Measurements from ENCODE around the gene FRMD4A.

Gene FRMD4A

DNA sequence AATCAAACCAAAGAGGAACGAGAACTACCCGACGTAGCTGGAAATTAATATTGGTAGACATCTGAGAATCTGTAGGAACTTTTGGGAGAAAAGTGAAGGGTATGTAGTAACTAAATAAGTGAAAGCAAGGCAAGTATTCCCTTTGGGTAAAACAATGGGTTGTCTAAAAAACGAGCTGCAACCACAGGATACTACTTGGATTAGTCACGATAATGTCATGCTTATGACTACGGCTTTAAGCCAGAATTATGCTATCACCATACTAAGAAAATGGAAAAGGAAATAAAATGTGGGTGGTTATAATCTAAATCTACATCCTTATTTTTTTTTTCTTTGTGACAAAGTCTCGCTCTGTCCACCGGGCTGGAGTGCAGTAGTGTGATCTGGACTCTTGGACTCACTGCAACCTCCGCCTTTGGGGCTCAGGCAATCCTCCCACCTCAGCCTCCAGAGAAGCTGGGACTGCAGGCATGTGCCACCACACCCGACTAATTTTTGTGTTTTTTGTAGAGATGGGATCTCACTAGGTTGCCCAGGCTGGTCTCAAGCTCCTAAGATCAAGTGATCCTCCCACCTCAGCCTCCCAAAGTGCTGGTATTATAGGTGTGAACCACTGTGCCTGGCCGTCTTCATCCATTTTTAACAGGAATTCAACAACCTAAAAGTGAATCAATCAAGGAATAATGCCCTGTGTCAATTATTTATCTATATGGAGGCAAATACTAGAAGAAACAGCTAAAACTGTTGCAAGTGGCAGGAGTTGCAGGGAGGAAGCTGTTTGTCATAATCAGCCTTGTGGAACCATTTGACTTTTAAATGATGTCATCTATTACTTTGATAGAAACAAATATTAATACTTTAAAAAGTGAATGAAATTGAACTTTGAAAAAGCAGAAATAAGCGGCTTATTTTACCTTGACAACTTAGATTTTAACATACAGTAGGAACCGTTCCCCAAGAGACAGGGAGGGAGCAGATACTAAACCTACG lies 554.6 kb downstream of the FRMD4A start:
- H3K9ac ChIP-seq (ENCODE audit: low read length): no peak overlapping the region
- no peak overlapping the region for H3K27ac ChIP-seq (ENCODE audit: low read depth, low read length)
- no peaks in the 10 kb centered on the region for H4K20me1 ChIP-seq (ENCODE audit: low read depth, low read length)
- H3K27me3 ChIP-seq (ENCODE audit: low read length): no peaks in the 10 kb centered on the region
- no peaks in the 10 kb centered on the region for H3K36me3 ChIP-seq (ENCODE audit: low read length)
- H2AFZ ChIP-seq (ENCODE audit: low read depth, low read length, severe bottlenecking): no peak overlapping the region
- no peaks in the 10 kb centered on the region for H3K9me3 ChIP-seq (ENCODE audit: insufficient read depth, low read length)
- H3K4me2 ChIP-seq (ENCODE audit: low read depth, low read length, poor library complexity, severe bottlenecking): no peak overlapping the region
- H3K4me3 ChIP-seq (ENCODE audit: insufficient read depth, low read length, poor library complexity, severe bottlenecking): no peak overlapping the region
- H3F3A ChIP-seq (ENCODE audit: insufficient read depth): no peaks in the 10 kb centered on the region
- no peaks in the 10 kb centered on the region for H3K79me2 ChIP-seq (ENCODE audit: insufficient read depth, low read length)
- no peaks in the 10 kb centered on the region for H3K9me2 ChIP-seq (replicated peaks; ENCODE audit: insufficient read depth, low read length)
- TF ChIP-seq EZH2phosphoT487 (conservative IDR thresholded peaks at IDR 0.05; ENCODE audit: low read length): no peak
- TF ChIP-seq, protein P1, sequence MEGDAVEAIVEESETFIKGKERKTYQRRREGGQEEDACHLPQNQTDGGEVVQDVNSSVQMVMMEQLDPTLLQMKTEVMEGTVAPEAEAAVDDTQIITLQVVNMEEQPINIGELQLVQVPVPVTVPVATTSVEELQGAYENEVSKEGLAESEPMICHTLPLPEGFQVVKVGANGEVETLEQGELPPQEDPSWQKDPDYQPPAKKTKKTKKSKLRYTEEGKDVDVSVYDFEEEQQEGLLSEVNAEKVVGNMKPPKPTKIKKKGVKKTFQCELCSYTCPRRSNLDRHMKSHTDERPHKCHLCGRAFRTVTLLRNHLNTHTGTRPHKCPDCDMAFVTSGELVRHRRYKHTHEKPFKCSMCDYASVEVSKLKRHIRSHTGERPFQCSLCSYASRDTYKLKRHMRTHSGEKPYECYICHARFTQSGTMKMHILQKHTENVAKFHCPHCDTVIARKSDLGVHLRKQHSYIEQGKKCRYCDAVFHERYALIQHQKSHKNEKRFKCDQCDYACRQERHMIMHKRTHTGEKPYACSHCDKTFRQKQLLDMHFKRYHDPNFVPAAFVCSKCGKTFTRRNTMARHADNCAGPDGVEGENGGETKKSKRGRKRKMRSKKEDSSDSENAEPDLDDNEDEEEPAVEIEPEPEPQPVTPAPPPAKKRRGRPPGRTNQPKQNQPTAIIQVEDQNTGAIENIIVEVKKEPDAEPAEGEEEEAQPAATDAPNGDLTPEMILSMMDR (IDR thresholded peaks at IDR 0.05; ENCODE audit: insufficient read depth, low read length, poor library complexity, severe bottlenecking): no peak

DNA sequence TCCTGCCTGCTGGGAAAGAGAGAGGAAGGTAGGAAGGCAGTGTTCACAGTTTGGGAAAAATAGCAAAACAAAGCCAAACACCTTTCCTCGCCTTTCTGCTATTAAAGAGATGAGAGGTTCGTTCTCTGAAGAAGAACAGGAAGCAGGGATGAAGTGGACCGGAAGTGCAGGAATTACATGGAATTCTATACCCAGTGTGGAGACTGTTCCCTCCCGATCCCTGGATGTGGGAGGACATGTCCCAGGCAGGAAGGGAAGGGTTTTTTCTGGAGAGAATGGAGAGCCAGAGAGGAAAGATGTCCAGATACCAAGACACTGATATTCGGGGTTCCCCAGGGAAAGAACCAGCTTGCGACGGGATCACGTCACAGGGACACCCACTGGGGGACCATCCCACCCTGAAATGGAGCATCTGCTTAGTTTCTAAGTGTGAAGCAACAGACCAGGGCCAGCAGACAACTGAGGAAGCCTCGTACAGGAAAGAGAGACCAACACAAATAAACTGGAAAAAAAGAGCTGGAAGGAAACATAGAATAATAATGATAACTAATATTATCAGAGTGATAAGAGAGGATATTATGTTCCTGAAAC lies 556.3 kb downstream of the FRMD4A start:
- H3K27me3 ChIP-seq (ENCODE audit: low read length): no peaks in the 10 kb centered on the region
- H3K4me3 ChIP-seq (ENCODE audit: insufficient read depth, low read length, poor library complexity, severe bottlenecking): no peak overlapping the region
- no peaks in the 10 kb centered on the region for H4K20me1 ChIP-seq (ENCODE audit: low read depth, low read length)
- TF ChIP-seq, protein P1 (IDR thresholded peaks at IDR 0.05; ENCODE audit: insufficient read depth, low read length, poor library complexity, severe bottlenecking): no peak
- no peak for TF ChIP-seq EZH2phosphoT487 (conservative IDR thresholded peaks at IDR 0.05; ENCODE audit: low read length)
- H3K36me3 ChIP-seq (ENCODE audit: low read length): no peaks in the 10 kb centered on the region
- H3K79me2 ChIP-seq (ENCODE audit: insufficient read depth, low read length): no peaks in the 10 kb centered on the region
- H3K9ac ChIP-seq (ENCODE audit: low read length): no peak overlapping the region
- no peaks in the 10 kb centered on the region for H3K9me3 ChIP-seq (ENCODE audit: insufficient read depth, low read length)
- H3K4me2 ChIP-seq (ENCODE audit: low read depth, low read length, poor library complexity, severe bottlenecking): no peak overlapping the region
- H3K9me2 ChIP-seq (replicated peaks; ENCODE audit: insufficient read depth, low read length): no peaks in the 10 kb centered on the region
- no peaks in the 10 kb centered on the region for H3F3A ChIP-seq (ENCODE audit: insufficient read depth)
- H2AFZ ChIP-seq (ENCODE audit: low read depth, low read length, severe bottlenecking): no peak overlapping the region
- no peak overlapping the region for H3K27ac ChIP-seq (ENCODE audit: low read depth, low read length)

DNA sequence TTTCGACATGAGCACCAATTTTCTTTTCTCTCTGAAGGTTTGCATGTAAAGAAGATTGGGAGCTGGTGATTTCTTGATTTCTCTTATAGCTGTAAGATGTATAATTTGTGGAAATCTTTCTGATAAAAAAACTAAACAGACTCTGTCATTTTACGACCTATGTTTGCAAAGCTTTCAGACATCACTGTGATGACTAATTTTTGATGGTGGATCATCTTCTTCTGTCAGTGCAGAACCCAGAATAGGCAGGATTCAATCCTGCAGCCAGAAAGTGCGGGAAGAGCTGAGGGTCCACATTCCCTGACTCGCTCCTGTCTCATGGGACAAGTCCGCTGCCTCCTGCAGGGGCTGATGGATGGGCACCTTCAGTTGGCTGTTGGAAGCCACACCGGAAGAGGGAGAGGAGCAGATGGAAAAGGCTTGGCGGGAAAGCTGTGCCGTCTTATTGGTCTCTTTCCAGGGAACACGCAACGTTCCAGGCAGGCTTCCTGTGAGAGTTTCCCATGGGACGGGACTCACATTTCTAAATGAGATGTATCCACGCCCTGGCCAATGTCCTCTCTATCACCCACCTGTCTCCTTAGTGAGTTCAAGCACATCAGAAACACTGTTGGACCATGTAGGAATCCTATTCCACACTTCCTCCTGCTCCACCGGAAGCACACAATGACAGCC lies 557.1 kb downstream of the FRMD4A start:
- Histone ChIP-seq H2AFZ (ENCODE audit: low read depth, low read length, severe bottlenecking) (no peak overlapping the region), H3K9me3 (ENCODE audit: insufficient read depth, low read length) (no peaks in the 10 kb centered on the region), H3K79me2 (ENCODE audit: insufficient read depth, low read length) (no peaks in the 10 kb centered on the region), H3F3A (ENCODE audit: insufficient read depth) (no peaks in the 10 kb centered on the region), H3K27ac (ENCODE audit: low read depth, low read length) (no peak overlapping the region), H3K9ac (ENCODE audit: low read length) (no peak overlapping the region), H3K27me3 (ENCODE audit: low read length) (no peaks in the 10 kb centered on the region), H4K20me1 (ENCODE audit: low read depth, low read length) (no peaks in the 10 kb centered on the region), H3K4me3 (ENCODE audit: insufficient read depth, low read length, poor library complexity, severe bottlenecking) (no peak overlapping the region), H3K4me2 (ENCODE audit: low read depth, low read length, poor library complexity, severe bottlenecking) (no peak overlapping the region), H3K36me3 (ENCODE audit: low read length) (no peaks in the 10 kb centered on the region), H3K9me2 (replicated peaks; ENCODE audit: insufficient read depth, low read length) (no peaks in the 10 kb centered on the region)
- no peak for TF ChIP-seq EZH2phosphoT487 (conservative IDR thresholded peaks at IDR 0.05; ENCODE audit: low read length)
- TF ChIP-seq, protein P1 (IDR thresholded peaks at IDR 0.05; ENCODE audit: insufficient read depth, low read length, poor library complexity, severe bottlenecking): no peak

All from SU-DHL-6 (cell line).